ENCODE results near the gene CDO1. TPM values are rescaled to one million over a fixed set of nuclear protein-coding genes. Genes with fewer than 3 reads are reported as not detected.

The CDO1 gene
- total RNA-seq, 1 experiment from 2014 or later: 13.2 TPM

DNA sequence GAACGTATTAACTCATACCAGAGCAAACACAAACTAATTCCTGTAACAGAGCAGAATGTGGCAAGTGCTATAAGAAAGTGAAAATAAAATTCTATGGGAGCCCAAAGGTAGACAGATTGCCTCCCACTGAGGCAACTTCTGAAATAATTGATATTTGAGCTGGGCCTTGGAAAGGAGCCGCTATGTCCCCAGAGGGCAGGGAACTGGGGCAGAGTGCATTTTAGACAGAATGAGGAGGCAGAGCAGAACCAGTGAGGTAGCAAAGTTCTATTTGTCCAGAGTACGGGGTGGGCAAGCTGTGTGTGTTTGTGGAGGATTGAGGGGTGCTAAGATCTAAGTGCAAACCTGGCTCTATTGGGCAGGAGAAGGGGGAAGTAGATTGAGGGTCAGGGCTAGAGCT is 19.8 kb downstream of the CDO1 start:
- TF ChIP-seq, protein P1, sequence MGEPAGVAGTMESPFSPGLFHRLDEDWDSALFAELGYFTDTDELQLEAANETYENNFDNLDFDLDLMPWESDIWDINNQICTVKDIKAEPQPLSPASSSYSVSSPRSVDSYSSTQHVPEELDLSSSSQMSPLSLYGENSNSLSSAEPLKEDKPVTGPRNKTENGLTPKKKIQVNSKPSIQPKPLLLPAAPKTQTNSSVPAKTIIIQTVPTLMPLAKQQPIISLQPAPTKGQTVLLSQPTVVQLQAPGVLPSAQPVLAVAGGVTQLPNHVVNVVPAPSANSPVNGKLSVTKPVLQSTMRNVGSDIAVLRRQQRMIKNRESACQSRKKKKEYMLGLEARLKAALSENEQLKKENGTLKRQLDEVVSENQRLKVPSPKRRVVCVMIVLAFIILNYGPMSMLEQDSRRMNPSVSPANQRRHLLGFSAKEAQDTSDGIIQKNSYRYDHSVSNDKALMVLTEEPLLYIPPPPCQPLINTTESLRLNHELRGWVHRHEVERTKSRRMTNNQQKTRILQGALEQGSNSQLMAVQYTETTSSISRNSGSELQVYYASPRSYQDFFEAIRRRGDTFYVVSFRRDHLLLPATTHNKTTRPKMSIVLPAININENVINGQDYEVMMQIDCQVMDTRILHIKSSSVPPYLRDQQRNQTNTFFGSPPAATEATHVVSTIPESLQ (CRISPR knock-in tag; IDR thresholded peaks at IDR 0.05): no peak
- TF ChIP-seq NR2C2 (CRISPR knock-in tag; IDR thresholded peaks at IDR 0.05) (no peak), JUN (CRISPR knock-in tag; IDR thresholded peaks at IDR 0.05) (no peak), PRRX2 (CRISPR knock-in tag; IDR thresholded peaks at IDR 0.05) (no peak), ZNF396 (CRISPR knock-in tag; IDR thresholded peaks at IDR 0.05; ENCODE audit: borderline replicate concordance) (no peak), GTF2I (CRISPR knock-in tag; conservative IDR thresholded peaks at IDR 0.05) (no peak), SMAD3 (CRISPR knock-in tag; IDR thresholded peaks at IDR 0.05; ENCODE audit: borderline replicate concordance) (no peak)
- TF ChIP-seq, protein P2, sequence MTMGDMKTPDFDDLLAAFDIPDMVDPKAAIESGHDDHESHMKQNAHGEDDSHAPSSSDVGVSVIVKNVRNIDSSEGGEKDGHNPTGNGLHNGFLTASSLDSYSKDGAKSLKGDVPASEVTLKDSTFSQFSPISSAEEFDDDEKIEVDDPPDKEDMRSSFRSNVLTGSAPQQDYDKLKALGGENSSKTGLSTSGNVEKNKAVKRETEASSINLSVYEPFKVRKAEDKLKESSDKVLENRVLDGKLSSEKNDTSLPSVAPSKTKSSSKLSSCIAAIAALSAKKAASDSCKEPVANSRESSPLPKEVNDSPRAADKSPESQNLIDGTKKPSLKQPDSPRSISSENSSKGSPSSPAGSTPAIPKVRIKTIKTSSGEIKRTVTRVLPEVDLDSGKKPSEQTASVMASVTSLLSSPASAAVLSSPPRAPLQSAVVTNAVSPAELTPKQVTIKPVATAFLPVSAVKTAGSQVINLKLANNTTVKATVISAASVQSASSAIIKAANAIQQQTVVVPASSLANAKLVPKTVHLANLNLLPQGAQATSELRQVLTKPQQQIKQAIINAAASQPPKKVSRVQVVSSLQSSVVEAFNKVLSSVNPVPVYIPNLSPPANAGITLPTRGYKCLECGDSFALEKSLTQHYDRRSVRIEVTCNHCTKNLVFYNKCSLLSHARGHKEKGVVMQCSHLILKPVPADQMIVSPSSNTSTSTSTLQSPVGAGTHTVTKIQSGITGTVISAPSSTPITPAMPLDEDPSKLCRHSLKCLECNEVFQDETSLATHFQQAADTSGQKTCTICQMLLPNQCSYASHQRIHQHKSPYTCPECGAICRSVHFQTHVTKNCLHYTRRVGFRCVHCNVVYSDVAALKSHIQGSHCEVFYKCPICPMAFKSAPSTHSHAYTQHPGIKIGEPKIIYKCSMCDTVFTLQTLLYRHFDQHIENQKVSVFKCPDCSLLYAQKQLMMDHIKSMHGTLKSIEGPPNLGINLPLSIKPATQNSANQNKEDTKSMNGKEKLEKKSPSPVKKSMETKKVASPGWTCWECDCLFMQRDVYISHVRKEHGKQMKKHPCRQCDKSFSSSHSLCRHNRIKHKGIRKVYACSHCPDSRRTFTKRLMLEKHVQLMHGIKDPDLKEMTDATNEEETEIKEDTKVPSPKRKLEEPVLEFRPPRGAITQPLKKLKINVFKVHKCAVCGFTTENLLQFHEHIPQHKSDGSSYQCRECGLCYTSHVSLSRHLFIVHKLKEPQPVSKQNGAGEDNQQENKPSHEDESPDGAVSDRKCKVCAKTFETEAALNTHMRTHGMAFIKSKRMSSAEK (CRISPR knock-in tag; IDR thresholded peaks at IDR 0.05; ENCODE audit: borderline replicate concordance): no peak
- TF ChIP-seq, protein P3, sequence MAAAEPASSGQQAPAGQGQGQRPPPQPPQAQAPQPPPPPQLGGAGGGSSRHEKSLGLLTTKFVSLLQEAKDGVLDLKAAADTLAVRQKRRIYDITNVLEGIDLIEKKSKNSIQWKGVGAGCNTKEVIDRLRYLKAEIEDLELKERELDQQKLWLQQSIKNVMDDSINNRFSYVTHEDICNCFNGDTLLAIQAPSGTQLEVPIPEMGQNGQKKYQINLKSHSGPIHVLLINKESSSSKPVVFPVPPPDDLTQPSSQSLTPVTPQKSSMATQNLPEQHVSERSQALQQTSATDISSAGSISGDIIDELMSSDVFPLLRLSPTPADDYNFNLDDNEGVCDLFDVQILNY (CRISPR knock-in tag; IDR thresholded peaks at IDR 0.05): no peak
- TF ChIP-seq, protein P4, sequence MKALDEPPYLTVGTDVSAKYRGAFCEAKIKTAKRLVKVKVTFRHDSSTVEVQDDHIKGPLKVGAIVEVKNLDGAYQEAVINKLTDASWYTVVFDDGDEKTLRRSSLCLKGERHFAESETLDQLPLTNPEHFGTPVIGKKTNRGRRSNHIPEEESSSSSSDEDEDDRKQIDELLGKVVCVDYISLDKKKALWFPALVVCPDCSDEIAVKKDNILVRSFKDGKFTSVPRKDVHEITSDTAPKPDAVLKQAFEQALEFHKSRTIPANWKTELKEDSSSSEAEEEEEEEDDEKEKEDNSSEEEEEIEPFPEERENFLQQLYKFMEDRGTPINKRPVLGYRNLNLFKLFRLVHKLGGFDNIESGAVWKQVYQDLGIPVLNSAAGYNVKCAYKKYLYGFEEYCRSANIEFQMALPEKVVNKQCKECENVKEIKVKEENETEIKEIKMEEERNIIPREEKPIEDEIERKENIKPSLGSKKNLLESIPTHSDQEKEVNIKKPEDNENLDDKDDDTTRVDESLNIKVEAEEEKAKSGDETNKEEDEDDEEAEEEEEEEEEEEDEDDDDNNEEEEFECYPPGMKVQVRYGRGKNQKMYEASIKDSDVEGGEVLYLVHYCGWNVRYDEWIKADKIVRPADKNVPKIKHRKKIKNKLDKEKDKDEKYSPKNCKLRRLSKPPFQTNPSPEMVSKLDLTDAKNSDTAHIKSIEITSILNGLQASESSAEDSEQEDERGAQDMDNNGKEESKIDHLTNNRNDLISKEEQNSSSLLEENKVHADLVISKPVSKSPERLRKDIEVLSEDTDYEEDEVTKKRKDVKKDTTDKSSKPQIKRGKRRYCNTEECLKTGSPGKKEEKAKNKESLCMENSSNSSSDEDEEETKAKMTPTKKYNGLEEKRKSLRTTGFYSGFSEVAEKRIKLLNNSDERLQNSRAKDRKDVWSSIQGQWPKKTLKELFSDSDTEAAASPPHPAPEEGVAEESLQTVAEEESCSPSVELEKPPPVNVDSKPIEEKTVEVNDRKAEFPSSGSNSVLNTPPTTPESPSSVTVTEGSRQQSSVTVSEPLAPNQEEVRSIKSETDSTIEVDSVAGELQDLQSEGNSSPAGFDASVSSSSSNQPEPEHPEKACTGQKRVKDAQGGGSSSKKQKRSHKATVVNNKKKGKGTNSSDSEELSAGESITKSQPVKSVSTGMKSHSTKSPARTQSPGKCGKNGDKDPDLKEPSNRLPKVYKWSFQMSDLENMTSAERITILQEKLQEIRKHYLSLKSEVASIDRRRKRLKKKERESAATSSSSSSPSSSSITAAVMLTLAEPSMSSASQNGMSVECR (CRISPR knock-in tag; IDR thresholded peaks at IDR 0.05; ENCODE audit: borderline replicate concordance): no peak
- TF ChIP-seq, protein P5, sequence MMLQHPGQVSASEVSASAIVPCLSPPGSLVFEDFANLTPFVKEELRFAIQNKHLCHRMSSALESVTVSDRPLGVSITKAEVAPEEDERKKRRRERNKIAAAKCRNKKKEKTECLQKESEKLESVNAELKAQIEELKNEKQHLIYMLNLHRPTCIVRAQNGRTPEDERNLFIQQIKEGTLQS (CRISPR knock-in tag; conservative IDR thresholded peaks at IDR 0.05): no peak
- TF ChIP-seq, protein P6, sequence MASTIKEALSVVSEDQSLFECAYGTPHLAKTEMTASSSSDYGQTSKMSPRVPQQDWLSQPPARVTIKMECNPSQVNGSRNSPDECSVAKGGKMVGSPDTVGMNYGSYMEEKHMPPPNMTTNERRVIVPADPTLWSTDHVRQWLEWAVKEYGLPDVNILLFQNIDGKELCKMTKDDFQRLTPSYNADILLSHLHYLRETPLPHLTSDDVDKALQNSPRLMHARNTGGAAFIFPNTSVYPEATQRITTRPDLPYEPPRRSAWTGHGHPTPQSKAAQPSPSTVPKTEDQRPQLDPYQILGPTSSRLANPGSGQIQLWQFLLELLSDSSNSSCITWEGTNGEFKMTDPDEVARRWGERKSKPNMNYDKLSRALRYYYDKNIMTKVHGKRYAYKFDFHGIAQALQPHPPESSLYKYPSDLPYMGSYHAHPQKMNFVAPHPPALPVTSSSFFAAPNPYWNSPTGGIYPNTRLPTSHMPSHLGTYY (CRISPR knock-in tag; IDR thresholded peaks at IDR 0.05): no peak
- H3K4me3 Mint-ChIP-seq: no peak overlapping the region
- no peak for ATAC-seq
- H3K27me3 Mint-ChIP-seq (ENCODE audit: low read depth): no peaks in the 10 kb centered on the region
- H3K27ac Mint-ChIP-seq: no peak overlapping the region
- DNase-seq (ENCODE audit: low spot score): no peak
- no peaks in the 10 kb centered on the region for H3K9me3 Mint-ChIP-seq
- ChIA-PET POLR2A (no interaction called here), CTCF (no interaction called here)
- no peaks in the 10 kb centered on the region for H3K4me1 Mint-ChIP-seq
- no peaks in the 10 kb centered on the region for H3K36me3 Mint-ChIP-seq

Data from WTC11 (cell line).